SK-N-SH treated with all-trans-retinoic acid at 6 μM for 48 hours (cell line): ENCODE measurements around the gene HES3.

ENCODE experiments used
- ARNTL ChIP-seq: fragments of 450-650 bp; formaldehyde crosslinking; IDR thresholded peaks from 2 replicates; pipeline ENCODE4 v1.5.0; 2020; ENCODE audit warnings: low read depth, mild to moderate bottlenecking, moderate library complexity, borderline replicate concordance
- TOX ChIP-seq: fragments of 250-450 bp; sonication (Bioruptor Pico); IDR thresholded peaks from 2 replicates; pipeline ENCODE4 v1.8.0; 2021; ENCODE audit warnings: mild to moderate bottlenecking, moderate library complexity, borderline replicate concordance

GRCh38 chr1:6199298-6200187 is 44.4 kb upstream of the HES3 start, which contains the start of gene RPL22:
- TF ChIP-seq TOX (CRISPR knock-in tag) = no peak
- no peak for TF ChIP-seq ARNTL (CRISPR knock-in tag)
